Measurements from ENCODE around the gene MAP2K2. TPM values are rescaled to one million over a fixed set of nuclear protein-coding genes. Genes with fewer than 3 reads are reported as not detected.

The MAP2K2 gene
- total RNA-seq, 1 experiment from 2014 or later = 171 TPM

DNA sequence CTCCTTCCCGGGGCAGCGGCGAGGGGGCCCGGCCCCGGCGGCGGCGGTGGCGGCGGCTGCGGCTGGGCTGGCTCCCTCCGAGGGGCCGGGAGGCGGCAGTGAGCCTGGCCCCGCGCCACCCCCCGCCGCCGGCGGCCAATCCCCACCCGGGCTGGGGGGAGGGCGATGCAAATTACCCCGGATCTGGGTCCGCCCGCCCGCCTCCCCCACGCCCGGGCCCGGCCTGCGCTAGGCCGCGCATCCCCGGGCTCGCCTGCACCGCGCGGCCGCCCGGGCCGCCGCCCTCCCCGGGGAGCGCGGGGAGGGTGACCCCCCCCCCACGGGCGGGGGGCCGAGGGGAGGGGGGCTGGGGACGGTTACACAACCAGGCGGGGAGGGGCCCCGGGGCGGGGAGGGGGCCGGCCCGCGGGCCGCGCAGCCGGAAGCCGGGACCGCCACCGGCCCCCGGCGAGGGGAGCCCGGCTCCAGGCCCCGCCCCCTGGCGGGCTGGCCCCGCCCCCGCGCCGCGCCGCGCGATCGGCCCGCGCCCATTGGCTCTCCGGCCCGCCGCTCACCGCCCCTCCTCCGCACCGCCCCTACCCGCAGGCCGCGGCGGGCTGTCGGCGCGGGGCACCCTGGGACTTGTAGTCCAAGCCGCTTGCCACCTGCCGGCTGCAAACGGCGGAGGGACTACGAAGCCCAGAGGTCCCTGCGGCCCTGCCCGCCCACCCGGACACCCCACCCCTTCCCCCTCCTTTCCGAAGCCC, 58.3 kb downstream of the MAP2K2 start:
- H3K27me3 Mint-ChIP-seq (ENCODE audit: insufficient read depth, unreplicated experiment) = no peaks in the 10 kb centered on the region
- H3K27ac Mint-ChIP-seq (ENCODE audit: low read depth, unreplicated experiment) = no peak overlapping the region
- TF ChIP-seq, protein P1, sequence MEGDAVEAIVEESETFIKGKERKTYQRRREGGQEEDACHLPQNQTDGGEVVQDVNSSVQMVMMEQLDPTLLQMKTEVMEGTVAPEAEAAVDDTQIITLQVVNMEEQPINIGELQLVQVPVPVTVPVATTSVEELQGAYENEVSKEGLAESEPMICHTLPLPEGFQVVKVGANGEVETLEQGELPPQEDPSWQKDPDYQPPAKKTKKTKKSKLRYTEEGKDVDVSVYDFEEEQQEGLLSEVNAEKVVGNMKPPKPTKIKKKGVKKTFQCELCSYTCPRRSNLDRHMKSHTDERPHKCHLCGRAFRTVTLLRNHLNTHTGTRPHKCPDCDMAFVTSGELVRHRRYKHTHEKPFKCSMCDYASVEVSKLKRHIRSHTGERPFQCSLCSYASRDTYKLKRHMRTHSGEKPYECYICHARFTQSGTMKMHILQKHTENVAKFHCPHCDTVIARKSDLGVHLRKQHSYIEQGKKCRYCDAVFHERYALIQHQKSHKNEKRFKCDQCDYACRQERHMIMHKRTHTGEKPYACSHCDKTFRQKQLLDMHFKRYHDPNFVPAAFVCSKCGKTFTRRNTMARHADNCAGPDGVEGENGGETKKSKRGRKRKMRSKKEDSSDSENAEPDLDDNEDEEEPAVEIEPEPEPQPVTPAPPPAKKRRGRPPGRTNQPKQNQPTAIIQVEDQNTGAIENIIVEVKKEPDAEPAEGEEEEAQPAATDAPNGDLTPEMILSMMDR (IDR thresholded peaks at IDR 0.05; ENCODE audit: unreplicated experiment) = no peak
- BruUV-seq (replicated peaks) = no TSS peak
- CTCF ChIA-PET = no interaction called here
- intact Hi-C loops (cut with micrococcal nuclease) = loop anchor here (10.0 kb wide), 1 partner anchor 139 kb away; no protein-coding TSS in a partner anchor
- H3K36me3 Mint-ChIP-seq (ENCODE audit: insufficient read depth, unreplicated experiment) = peaks cover 9% of the 10 kb centered on the region
- POLR2A ChIA-PET = interaction anchor here (1.1 to 1.4 kb wide), 3 partner anchors 75 to 96 kb away, joined by 5 to 6 read pairs (median 5); partner anchors contain the start of gene EEF2
- peak; percentile 95 for DNase-seq (ENCODE audit: unreplicated experiment)
- peaks cover 5% of the 10 kb centered on the region for H3K4me1 Mint-ChIP-seq (ENCODE audit: insufficient read depth, unreplicated experiment)
- H3K9me3 Mint-ChIP-seq (ENCODE audit: unreplicated experiment) = no peaks in the 10 kb centered on the region
- H3K4me3 Mint-ChIP-seq (ENCODE audit: unreplicated experiment) = peak overlapping the region; percentile 79

DNA sequence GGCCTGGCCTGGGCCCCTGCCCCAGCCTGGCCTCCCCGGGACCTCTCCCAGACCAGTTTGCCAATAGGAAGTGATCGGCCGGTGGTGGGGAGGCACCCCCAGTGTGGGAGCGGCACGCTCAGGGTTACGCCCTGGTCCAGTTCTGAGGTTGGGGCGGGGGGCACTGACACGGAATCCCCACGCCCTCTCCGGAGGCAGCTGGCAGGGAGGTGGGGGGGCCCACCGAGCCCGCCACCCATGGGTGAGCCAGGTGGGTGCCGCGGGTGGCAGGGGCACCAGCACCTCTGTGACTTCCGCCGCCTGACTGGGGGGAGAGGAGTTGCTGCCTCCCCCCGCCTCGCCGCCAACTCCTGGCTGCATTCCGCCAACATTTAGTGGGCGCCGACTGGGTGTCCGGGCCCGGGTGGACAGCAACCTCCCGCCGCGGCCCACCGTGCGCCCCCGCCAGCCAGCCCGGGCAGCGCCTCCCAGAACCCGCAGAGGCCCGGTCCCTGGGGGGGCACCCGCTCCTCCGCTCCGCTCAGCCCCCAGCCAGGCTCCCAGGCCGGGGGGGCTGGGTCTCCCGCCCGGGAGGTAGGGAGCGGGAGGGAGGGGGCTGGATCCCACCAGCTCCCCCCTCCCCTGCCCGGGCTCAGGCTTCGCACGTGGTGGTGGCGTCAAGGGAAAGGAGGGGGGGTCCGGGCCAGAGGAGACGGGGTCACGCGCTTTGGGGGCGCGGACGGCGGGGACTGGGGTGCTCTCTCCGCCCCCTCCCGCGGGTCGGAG, 59.2 kb downstream of the MAP2K2 start:
- intact Hi-C loops (cut with micrococcal nuclease) = loop anchor here (10.0 kb wide), 1 partner anchor 140 kb away; no protein-coding TSS in a partner anchor
- H3K27me3 Mint-ChIP-seq (ENCODE audit: insufficient read depth, unreplicated experiment) = no peaks in the 10 kb centered on the region
- TF ChIP-seq, protein P1 (IDR thresholded peaks at IDR 0.05; ENCODE audit: unreplicated experiment) = no peak
- peaks cover 14% of the 10 kb centered on the region for H3K36me3 Mint-ChIP-seq (ENCODE audit: insufficient read depth, unreplicated experiment)
- ChIA-PET POLR2A (interaction anchor here (0.6 to 4.2 kb wide), 7 partner anchors 12 to 944 kb away, joined by 3 to 20 read pairs (median 5); partner anchors contain the start of gene EEF2), CTCF (no interaction called here)
- peak overlapping the region; percentile 79 for H3K4me3 Mint-ChIP-seq (ENCODE audit: unreplicated experiment)
- peaks cover 11% of the 10 kb centered on the region for H3K4me1 Mint-ChIP-seq (ENCODE audit: insufficient read depth, unreplicated experiment)
- no TSS peak for BruUV-seq (replicated peaks)
- DNase-seq (ENCODE audit: unreplicated experiment) = no peak
- no peaks in the 10 kb centered on the region for H3K9me3 Mint-ChIP-seq (ENCODE audit: unreplicated experiment)
- H3K27ac Mint-ChIP-seq (ENCODE audit: low read depth, unreplicated experiment) = peak overlapping the region; percentile 88

DNA sequence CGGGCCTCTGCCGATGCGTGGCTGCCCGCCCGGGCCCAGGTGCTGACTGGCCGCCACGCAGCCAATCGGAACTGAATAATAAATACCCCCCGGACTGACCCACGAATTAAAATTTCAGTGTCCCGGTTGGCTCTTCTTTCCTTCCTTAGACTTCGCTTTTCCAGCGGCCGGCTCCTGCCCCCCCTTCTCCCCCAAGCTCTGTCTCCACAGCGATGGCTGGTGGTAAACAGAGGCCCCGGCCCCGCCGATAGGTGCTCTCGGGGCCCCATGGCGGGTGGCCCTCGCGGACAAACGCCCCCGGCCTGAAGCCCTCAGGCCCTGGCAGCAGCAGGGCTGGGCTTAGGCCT, 59.8 kb downstream of the MAP2K2 start:
- POLR2A ChIA-PET = interaction anchor here (0.6 to 4.2 kb wide), 7 partner anchors 11 to 120 kb away, joined by 3 to 20 read pairs (median 6); partner anchors contain the start of genes DAPK3 and EEF2
- BruUV-seq (replicated peaks) = no TSS peak
- Mint-ChIP-seq H3K4me3 (ENCODE audit: unreplicated experiment) (peak overlapping the region; percentile 79), H3K9me3 (ENCODE audit: unreplicated experiment) (no peaks in the 10 kb centered on the region), H3K27me3 (ENCODE audit: insufficient read depth, unreplicated experiment) (no peaks in the 10 kb centered on the region), H3K27ac (ENCODE audit: low read depth, unreplicated experiment) (peak overlapping the region; percentile 88), H3K36me3 (ENCODE audit: insufficient read depth, unreplicated experiment) (peaks cover 14% of the 10 kb centered on the region), H3K4me1 (ENCODE audit: insufficient read depth, unreplicated experiment) (peaks cover 11% of the 10 kb centered on the region)
- intact Hi-C loops (cut with micrococcal nuclease) = loop anchor here (10.0 kb wide), 1 partner anchor 141 kb away; no protein-coding TSS in a partner anchor
- CTCF ChIA-PET = no interaction called here
- TF ChIP-seq, protein P1 (IDR thresholded peaks at IDR 0.05; ENCODE audit: unreplicated experiment) = no peak
- peak; percentile 35 for DNase-seq (ENCODE audit: unreplicated experiment)

Measured in MCF 10A (cell line).